HEK293 (cell line): ENCODE results near the gene RXFP4.

ENCODE experiments used
- CTCF ChIA-PET: fragments of 350-600 bp; formaldehyde crosslinking; extraction: SDS; loops from one replicate; lab custom pipeline; 2021; ENCODE audit warnings: antibody characterized with exemption; lab: Yijun Ruan, JAX
- POLR2A ChIA-PET: fragments of 300-600 bp; formaldehyde crosslinking; extraction: SDS; loops from one replicate; lab custom pipeline; 2020; ENCODE audit warnings: antibody characterized with exemption, inconsistent platforms; lab: Yijun Ruan, JAX
- H3K27ac ChIP-seq: fragments of 200-500 bp; sonication (Bioruptor generic); 2 replicates; pipeline ENCODE4 v1.5.1; 2014; ENCODE audit warnings: low read depth, low read length, control low read depth, inconsistent platforms; ENCODE audit errors: extremely low read depth
- H3K36me3 ChIP-seq, 2 experiments: fragments of 200-500 bp in 1 of 2; sonication (Bioruptor generic) in 1 of 2; 1 replicate in 1 of 2; 2 replicates in 1 of 2; pipeline ENCODE4 v1.5.1; 2014 to 2017; ENCODE audit warnings: inconsistent platforms in 2 of 2, low read length in 2 of 2; ENCODE audit not compliant: control insufficient read depth in 2 of 2, insufficient read depth in 1 of 2
- H3K4me1 ChIP-seq: fragments of 200-500 bp; sonication (Bioruptor generic); 2 replicates; pipeline ENCODE4 v1.5.1; 2014; ENCODE audit warnings: mild to moderate bottlenecking, low read length, inconsistent platforms; ENCODE audit not compliant: control insufficient read depth, insufficient read depth
- H3K4me3 ChIP-seq: 2 replicates; pipeline ENCODE4 v1.5.1; 2011; ENCODE audit warnings: low read depth, mild to moderate bottlenecking, control low read depth, low read length, moderate library complexity
- H3K9me3 ChIP-seq: fragments of 200-500 bp; sonication (Bioruptor generic); 2 replicates; pipeline ENCODE4 v1.5.1; 2014; ENCODE audit warnings: low read depth, low read length, inconsistent platforms; ENCODE audit not compliant: control insufficient read depth, insufficient read depth
- OSR2 ChIP-seq: fragments of 450-650 bp; formaldehyde crosslinking; IDR thresholded peaks from 2 replicates; pipeline ENCODE4 v1.5.1; 2016; ENCODE audit warnings: missing biosample characterization, missing genetic modification characterization
- PRDM1 ChIP-seq: fragments of 450-650 bp; formaldehyde crosslinking; IDR thresholded peaks from 2 replicates; pipeline ENCODE4; 2016; ENCODE audit warnings: missing biosample characterization, missing genetic modification characterization
- SP2 ChIP-seq: fragments of 450-650 bp; formaldehyde crosslinking; IDR thresholded peaks from 2 replicates; pipeline ENCODE4 v1.5.1; 2016; ENCODE audit warnings: missing biosample characterization, missing genetic modification characterization
- SP3 ChIP-seq: fragments of 450-650 bp; formaldehyde crosslinking; IDR thresholded peaks from 2 replicates; pipeline ENCODE4 v1.5.1; 2016; ENCODE audit warnings: missing biosample characterization, missing genetic modification characterization
- ZBTB17 ChIP-seq: fragments of 450-650 bp; formaldehyde crosslinking; IDR thresholded peaks from 2 replicates; pipeline ENCODE4 v1.5.1; 2016; ENCODE audit warnings: missing biosample characterization, missing genetic modification characterization
- ZFP3 ChIP-seq: fragments of 450-650 bp; formaldehyde crosslinking; IDR thresholded peaks from 2 replicates; pipeline ENCODE4 v1.5.1; 2016; ENCODE audit warnings: low read depth, missing biosample characterization, missing genetic modification characterization
- ZNF146 ChIP-seq: fragments of 450-650 bp; formaldehyde crosslinking; IDR thresholded peaks from 2 replicates; pipeline ENCODE4 v1.5.1; 2016; ENCODE audit warnings: missing biosample characterization, missing genetic modification characterization
- ZNF157 ChIP-seq: fragments of 450-650 bp; formaldehyde crosslinking; IDR thresholded peaks from 2 replicates; pipeline ENCODE4 v1.5.1; 2016; ENCODE audit warnings: missing biosample characterization, missing genetic modification characterization
- ZNF211 ChIP-seq: fragments of 450-650 bp; formaldehyde crosslinking; IDR thresholded peaks from 2 replicates; pipeline ENCODE4 v1.5.1; 2016; ENCODE audit warnings: low read depth, missing biosample characterization, missing genetic modification characterization
- ZNF335 ChIP-seq: fragments of 450-650 bp; formaldehyde crosslinking; conservative IDR thresholded peaks from 2 replicates; pipeline ENCODE4 v1.5.1; 2016; ENCODE audit warnings: missing biosample characterization, missing genetic modification characterization
- ZNF394 ChIP-seq: fragments of 450-650 bp; formaldehyde crosslinking; IDR thresholded peaks from 2 replicates; pipeline ENCODE4 v1.5.1; 2016; ENCODE audit warnings: missing biosample characterization, missing genetic modification characterization, mild to moderate bottlenecking, moderate library complexity, borderline replicate concordance
- ZNF423 ChIP-seq: fragments of 450-650 bp; formaldehyde crosslinking; IDR thresholded peaks from 2 replicates; pipeline ENCODE4 v1.5.1; 2016; ENCODE audit warnings: missing biosample characterization, missing genetic modification characterization
- ZNF544 ChIP-seq: fragments of 450-650 bp; formaldehyde crosslinking; IDR thresholded peaks from 2 replicates; pipeline ENCODE4 v1.5.0; 2017; ENCODE audit warnings: missing biosample characterization, missing genetic modification characterization
- ZNF654 ChIP-seq: fragments of 450-650 bp; formaldehyde crosslinking; IDR thresholded peaks from 2 replicates; pipeline ENCODE4 v1.5.1; 2016; ENCODE audit warnings: low read depth, missing biosample characterization, missing genetic modification characterization
- ZSCAN30 ChIP-seq: fragments of 450-650 bp; IDR thresholded peaks from 2 replicates; pipeline ENCODE4 v1.5.1; 2018; ENCODE audit warnings: missing biosample characterization, mild to moderate bottlenecking, missing genetic modification characterization, moderate library complexity
- TF ChIP-seq, protein P1 (sequence below): fragments of 450-650 bp; formaldehyde crosslinking; IDR thresholded peaks from 2 replicates; pipeline ENCODE4 v1.5.0; 2017; ENCODE audit warnings: missing biosample characterization, missing genetic modification characterization, borderline replicate concordance
- TF ChIP-seq, protein P2 (sequence below): fragments of 450-650 bp; formaldehyde crosslinking; IDR thresholded peaks from 2 replicates; pipeline ENCODE4 v1.5.1; 2016; ENCODE audit warnings: missing biosample characterization, missing genetic modification characterization
- TF ChIP-seq, protein P3 (sequence below): fragments of 450-650 bp; formaldehyde crosslinking; IDR thresholded peaks from 2 replicates; pipeline ENCODE4 v1.5.1; 2017; ENCODE audit warnings: missing biosample characterization, missing genetic modification characterization
- TF ChIP-seq, protein P4 (sequence below): fragments of 450-650 bp; formaldehyde crosslinking; IDR thresholded peaks from 2 replicates; pipeline ENCODE4 v1.5.1; 2016; ENCODE audit warnings: missing biosample characterization, missing genetic modification characterization
- TF ChIP-seq, protein P5 (sequence below): fragments of 450-650 bp; formaldehyde crosslinking; IDR thresholded peaks from 2 replicates; pipeline ENCODE4 v1.5.1; 2017; ENCODE audit warnings: missing biosample characterization, mild to moderate bottlenecking, missing genetic modification characterization, moderate library complexity

RXFP4 gene

DNA sequence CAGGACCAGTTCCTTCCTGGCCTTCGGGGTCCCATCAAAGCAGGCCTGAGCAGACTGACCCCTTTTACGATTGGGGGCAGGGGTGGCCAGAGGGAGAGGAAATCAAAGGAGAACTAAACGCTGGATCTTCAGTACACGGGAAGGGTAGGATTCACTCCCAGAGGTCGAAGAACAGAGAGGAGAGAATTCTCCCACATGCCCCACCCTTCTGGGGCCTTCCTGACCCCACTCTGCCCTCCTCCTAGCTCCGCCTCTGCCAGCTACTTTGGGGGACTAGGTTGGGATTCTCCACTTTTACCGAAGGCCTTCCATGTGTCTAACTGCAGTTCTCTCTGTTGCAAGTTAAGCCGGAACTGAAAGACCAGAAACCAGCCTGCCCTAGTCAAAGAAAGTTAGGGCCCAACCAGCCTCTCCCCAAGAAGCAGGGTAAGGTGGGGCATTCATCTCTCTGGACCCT lies 37.6 kb downstream of the RXFP4 start:
- POLR2A ChIA-PET, result interaction anchor here (0.5 to 4.4 kb wide), 8 partner anchors 11 to 46 kb away, joined by 3 to 28 read pairs (median 5); partner anchors contain the start of genes KHDC4 and RXFP4
- Histone ChIP-seq H3K9me3 (no peaks in the 10 kb centered on the region), H3K27ac (peak overlapping the region; percentile 97), H3K36me3 (peaks cover 0 to 3% of the 10 kb centered on the region in 2 experiments; a peak in 2 of 3 replicates), H3K4me1 (peaks cover 36% of the 10 kb centered on the region), H3K4me3 (peak overlapping the region; percentile 91)
- peak; percentile 13 for TF ChIP-seq SP3
- no peak for TF ChIP-seq ZNF654 (tag by site-specific recombination)
- TF ChIP-seq ZNF394 (tag by site-specific recombination), result peak; percentile 18; the same call in 1 of the 2 replicates
- no peak for TF ChIP-seq ZBTB17 (tag by site-specific recombination)
- TF ChIP-seq ZSCAN30, result peak; percentile 17; the same call in 1 of the 2 replicates
- TF ChIP-seq ZNF335 (tag by site-specific recombination), result peak; percentile 69
- CTCF ChIA-PET, result interaction anchor here (0.6 to 4.7 kb wide), 13 partner anchors 10 to 415 kb away, joined by 3 to 45 read pairs (median 4); partner anchors contain the start of gene RXFP4

DNA sequence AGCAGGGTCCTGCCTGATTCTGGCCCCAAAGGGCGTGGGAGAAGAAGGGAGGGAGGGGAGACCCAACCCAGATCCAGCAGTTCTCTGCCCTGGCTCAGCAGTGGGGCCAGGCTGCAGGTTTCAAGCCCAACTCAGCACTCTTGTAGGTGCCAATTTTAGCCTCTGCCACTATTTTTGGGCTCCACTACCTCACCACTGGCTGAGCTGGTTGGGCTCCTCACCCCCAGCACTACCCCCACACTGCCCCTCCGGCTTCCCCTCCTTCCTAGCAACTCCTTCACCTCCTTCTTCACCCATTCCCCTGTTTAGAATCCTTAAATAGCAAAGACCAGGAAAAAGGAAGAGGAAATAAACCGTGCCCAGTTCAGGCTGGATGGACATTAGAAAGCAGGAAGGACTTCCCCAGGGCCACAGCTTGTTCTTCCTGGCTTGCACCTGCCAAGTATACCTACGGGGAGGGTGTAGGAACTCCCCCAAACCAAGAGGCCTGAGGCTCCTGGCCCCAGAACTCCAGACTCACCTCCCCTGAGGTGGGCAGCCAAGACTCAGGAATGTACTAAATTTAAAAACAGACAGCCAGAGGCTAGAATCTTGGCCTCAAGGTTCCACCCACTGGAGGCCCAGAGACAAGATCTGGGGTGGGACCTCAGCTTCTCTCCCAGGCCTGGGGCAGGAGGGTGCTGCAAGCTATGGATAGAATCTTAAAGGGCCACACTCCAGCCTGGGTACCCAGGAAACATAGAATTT lies 38.3 kb downstream of the RXFP4 start:
- Histone ChIP-seq H3K4me1 (peaks cover 33% of the 10 kb centered on the region), H3K36me3 (no peaks in the 10 kb centered on the region), H3K4me3 (no peak overlapping the region), H3K9me3 (no peaks in the 10 kb centered on the region), H3K27ac (peak overlapping the region; percentile 97)
- POLR2A ChIA-PET, result interaction anchor here (1.5 to 4.4 kb wide), 3 partner anchors 15 to 46 kb away, joined by 4 to 28 read pairs (median 12); partner anchors contain the start of genes KHDC4 and RXFP4
- CTCF ChIA-PET, result interaction anchor here (1.2 to 2.4 kb wide), 2 partner anchors 10 to 42 kb away, joined by 3 to 15 read pairs; no protein-coding TSS in a partner anchor
- TF ChIP-seq ZNF423 (tag by site-specific recombination), result no peak
- TF ChIP-seq, protein P1, sequence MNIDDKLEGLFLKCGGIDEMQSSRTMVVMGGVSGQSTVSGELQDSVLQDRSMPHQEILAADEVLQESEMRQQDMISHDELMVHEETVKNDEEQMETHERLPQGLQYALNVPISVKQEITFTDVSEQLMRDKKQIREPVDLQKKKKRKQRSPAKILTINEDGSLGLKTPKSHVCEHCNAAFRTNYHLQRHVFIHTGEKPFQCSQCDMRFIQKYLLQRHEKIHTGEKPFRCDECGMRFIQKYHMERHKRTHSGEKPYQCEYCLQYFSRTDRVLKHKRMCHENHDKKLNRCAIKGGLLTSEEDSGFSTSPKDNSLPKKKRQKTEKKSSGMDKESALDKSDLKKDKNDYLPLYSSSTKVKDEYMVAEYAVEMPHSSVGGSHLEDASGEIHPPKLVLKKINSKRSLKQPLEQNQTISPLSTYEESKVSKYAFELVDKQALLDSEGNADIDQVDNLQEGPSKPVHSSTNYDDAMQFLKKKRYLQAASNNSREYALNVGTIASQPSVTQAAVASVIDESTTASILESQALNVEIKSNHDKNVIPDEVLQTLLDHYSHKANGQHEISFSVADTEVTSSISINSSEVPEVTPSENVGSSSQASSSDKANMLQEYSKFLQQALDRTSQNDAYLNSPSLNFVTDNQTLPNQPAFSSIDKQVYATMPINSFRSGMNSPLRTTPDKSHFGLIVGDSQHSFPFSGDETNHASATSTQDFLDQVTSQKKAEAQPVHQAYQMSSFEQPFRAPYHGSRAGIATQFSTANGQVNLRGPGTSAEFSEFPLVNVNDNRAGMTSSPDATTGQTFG (tag by site-specific recombination), result no peak
- no peak for TF ChIP-seq ZNF544 (tag by site-specific recombination)
- TF ChIP-seq ZNF146 (tag by site-specific recombination), result no peak
- TF ChIP-seq OSR2 (tag by site-specific recombination), result no peak
- TF ChIP-seq, protein P2, sequence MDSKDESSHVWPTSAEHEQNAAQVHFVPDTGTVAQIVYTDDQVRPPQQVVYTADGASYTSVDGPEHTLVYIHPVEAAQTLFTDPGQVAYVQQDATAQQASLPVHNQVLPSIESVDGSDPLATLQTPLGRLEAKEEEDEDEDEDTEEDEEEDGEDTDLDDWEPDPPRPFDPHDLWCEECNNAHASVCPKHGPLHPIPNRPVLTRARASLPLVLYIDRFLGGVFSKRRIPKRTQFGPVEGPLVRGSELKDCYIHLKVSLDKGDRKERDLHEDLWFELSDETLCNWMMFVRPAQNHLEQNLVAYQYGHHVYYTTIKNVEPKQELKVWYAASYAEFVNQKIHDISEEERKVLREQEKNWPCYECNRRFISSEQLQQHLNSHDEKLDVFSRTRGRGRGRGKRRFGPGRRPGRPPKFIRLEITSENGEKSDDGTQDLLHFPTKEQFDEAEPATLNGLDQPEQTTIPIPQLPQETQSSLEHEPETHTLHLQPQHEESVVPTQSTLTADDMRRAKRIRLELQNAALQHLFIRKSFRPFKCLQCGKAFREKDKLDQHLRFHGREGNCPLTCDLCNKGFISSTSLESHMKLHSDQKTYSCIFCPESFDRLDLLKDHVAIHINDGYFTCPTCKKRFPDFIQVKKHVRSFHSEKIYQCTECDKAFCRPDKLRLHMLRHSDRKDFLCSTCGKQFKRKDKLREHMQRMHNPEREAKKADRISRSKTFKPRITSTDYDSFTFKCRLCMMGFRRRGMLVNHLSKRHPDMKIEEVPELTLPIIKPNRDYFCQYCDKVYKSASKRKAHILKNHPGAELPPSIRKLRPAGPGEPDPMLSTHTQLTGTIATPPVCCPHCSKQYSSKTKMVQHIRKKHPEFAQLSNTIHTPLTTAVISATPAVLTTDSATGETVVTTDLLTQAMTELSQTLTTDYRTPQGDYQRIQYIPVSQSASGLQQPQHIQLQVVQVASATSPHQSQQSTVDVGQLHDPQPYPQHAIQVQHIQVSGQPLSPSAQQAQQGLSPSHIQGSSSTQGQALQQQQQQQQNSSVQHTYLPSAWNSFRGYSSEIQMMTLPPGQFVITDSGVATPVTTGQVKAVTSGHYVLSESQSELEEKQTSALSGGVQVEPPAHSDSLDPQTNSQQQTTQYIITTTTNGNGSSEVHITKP, result no peak
- peak; percentile 35 for TF ChIP-seq SP2
- TF ChIP-seq ZNF211 (tag by site-specific recombination), result no peak
- TF ChIP-seq ZNF157 (tag by site-specific recombination), result no peak
- TF ChIP-seq, protein P3, sequence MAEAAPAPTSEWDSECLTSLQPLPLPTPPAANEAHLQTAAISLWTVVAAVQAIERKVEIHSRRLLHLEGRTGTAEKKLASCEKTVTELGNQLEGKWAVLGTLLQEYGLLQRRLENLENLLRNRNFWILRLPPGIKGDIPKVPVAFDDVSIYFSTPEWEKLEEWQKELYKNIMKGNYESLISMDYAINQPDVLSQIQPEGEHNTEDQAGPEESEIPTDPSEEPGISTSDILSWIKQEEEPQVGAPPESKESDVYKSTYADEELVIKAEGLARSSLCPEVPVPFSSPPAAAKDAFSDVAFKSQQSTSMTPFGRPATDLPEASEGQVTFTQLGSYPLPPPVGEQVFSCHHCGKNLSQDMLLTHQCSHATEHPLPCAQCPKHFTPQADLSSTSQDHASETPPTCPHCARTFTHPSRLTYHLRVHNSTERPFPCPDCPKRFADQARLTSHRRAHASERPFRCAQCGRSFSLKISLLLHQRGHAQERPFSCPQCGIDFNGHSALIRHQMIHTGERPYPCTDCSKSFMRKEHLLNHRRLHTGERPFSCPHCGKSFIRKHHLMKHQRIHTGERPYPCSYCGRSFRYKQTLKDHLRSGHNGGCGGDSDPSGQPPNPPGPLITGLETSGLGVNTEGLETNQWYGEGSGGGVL (tag by site-specific recombination), result peak; percentile 24
- TF ChIP-seq ZFP3, result 0 out of 2 replicates have a peak, but pooled peaks have one; percentile 26
- TF ChIP-seq, protein P4, sequence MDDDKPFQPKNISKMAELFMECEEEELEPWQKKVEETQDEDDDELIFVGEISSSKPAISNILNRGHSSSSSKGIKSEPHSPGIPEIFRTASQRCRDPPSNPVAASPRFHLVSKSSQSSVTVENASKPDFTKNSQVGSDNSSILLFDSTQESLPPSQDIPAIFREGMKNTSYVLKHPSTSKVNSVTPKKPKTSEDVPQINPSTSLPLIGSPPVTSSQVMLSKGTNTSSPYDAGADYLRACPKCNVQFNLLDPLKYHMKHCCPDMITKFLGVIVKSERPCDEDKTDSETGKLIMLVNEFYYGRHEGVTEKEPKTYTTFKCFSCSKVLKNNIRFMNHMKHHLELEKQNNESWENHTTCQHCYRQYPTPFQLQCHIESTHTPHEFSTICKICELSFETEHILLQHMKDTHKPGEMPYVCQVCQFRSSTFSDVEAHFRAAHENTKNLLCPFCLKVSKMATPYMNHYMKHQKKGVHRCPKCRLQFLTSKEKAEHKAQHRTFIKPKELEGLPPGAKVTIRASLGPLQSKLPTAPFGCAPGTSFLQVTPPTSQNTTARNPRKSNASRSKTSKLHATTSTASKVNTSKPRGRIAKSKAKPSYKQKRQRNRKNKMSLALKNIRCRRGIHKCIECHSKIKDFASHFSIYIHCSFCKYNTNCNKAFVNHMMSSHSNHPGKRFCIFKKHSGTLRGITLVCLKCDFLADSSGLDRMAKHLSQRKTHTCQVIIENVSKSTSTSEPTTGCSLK (tag by site-specific recombination), result no peak
- TF ChIP-seq PRDM1 (tag by site-specific recombination), result no peak
- TF ChIP-seq, protein P5, sequence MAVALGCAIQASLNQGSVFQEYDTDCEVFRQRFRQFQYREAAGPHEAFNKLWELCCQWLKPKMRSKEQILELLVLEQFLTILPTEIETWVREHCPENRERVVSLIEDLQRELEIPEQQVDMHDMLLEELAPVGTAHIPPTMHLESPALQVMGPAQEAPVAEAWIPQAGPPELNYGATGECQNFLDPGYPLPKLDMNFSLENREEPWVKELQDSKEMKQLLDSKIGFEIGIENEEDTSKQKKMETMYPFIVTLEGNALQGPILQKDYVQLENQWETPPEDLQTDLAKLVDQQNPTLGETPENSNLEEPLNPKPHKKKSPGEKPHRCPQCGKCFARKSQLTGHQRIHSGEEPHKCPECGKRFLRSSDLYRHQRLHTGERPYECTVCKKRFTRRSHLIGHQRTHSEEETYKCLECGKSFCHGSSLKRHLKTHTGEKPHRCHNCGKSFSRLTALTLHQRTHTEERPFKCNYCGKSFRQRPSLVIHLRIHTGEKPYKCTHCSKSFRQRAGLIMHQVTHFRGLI (tag by site-specific recombination), result peak; percentile 100
